Endothelial cell of hepatic sinusoid (primary cell): ENCODE results near the gene CCR5AS.
"Not testable (repeated sequence)": the region's sequence is repeated elsewhere in the genome, so short reads cannot be mapped to it uniquely, and the experiment has no call there.

Source experiments
- in situ Hi-C: cut with HindIII; loops from 2 replicates; pipeline ENCODE4 v1.10.0; 2017; ENCODE audit warnings: low sequenced_read_pairs

CCR5AS gene

DNA sequence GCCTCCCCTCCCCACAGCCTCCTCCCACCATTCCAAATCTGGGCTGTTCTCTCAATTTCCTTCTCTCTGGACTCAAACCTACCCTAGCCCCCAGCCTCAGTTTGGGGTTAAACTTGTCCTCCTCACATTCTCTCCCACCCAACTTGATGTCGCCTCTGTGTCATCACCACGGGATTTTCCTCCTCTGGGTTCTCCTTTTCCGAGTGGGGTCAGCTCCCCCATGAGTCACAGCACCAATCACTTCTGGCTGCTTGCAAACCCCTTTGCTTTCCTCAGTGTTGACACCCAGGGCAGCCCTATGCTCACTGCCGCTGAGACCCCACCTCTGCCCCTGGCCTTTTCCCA lies 451 bp downstream of the CCR5AS start:
- in situ Hi-C loops: loop anchor here (10.0 kb wide), 1 partner anchor 682 kb away; no protein-coding TSS in a partner anchor

- in situ Hi-C loops: loop anchor here (10.0 kb wide), 1 partner anchor 681 kb away; no protein-coding TSS in a partner anchor
Measured at GRCh38 chr3:46405301-46406019, 1.4 kb downstream of the CCR5AS start.

DNA sequence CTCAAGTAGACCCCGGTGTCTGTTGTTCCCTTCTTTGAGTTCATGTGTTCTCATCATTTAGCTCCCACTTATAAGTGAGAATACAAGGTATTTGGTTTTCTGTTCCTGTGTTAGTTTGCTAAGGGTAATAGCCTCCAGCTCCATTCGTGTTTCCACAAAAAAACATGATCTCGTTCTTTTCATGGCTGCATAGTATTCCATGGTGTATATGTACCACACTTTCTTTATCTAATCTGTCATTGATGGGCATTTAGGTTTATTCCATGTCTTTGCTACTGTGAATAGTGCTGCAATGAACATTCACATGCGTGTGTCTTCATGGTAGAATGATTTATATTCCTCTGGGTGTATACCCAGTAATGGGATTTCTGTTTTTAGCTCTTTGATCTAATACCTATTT lies 4.0 kb downstream of the CCR5AS start:
- in situ Hi-C loops: loop anchor here (10.0 kb wide), 1 partner anchor 678 kb away; no protein-coding TSS in a partner anchor

- in situ Hi-C loops: loop anchor here (10.0 kb wide), 1 partner anchor 677 kb away; no protein-coding TSS in a partner anchor
Measured at GRCh38 chr3:46401579-46401978, 5.3 kb downstream of the CCR5AS start.

DNA sequence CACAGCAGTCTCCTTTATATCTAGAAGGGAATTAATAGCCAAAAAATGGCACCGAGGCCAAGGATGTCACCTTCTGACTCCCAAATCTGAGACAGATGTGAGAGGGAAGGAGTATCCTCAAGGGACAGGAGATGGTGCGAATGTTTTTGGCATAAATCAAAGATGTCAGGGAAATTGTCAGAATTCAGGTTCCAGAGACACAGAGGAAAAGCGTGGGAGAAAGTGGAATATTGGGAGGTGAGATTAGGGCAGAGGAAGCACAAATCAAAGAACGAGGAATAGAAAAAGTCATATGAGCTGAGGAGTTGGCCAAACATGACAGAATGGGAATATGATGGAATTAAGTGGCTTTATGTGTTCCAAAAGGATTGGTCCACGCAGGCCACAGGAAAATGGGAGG lies 6.0 kb downstream of the CCR5AS start:
- in situ Hi-C loops: loop anchor here (10.0 kb wide), 1 partner anchor 676 kb away; no protein-coding TSS in a partner anchor

- in situ Hi-C loops: loop anchor here (10.0 kb wide), 1 partner anchor 675 kb away; no protein-coding TSS in a partner anchor
Measured at GRCh38 chr3:46400000-46400734, 6.7 kb downstream of the CCR5AS start.

GRCh38 chr3:46399557-46399956 lies 7.3 kb downstream of the CCR5AS start:
- in situ Hi-C loops: no loop called here

GRCh38 chr3:46399098-46399497 lies 7.8 kb downstream of the CCR5AS start:
- in situ Hi-C loops: no loop called here

GRCh38 chr3:46398186-46398955 lies 8.5 kb downstream of the CCR5AS start:
- in situ Hi-C loops: no loop called here

DNA sequence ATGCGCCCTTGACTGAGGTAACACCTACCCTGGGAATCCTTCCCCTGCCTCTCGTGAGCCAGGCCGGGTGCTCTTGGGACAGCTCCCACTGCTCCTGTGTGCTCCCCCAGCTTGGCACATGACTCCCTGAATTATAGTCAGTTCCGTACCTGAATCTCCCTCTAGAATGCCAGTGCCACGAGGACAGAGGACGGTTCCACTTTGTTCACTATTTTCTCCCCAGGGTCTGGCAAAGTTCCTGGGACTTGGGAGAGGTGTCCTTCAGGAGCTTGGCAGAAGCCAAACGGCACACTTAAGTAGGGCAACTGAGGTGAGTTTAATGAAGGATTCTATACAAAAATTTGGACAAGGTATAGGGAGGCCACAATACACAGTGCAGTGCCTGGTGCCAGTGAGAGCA lies 9.8 kb downstream of the CCR5AS start:
- in situ Hi-C loops: no loop called here

DNA sequence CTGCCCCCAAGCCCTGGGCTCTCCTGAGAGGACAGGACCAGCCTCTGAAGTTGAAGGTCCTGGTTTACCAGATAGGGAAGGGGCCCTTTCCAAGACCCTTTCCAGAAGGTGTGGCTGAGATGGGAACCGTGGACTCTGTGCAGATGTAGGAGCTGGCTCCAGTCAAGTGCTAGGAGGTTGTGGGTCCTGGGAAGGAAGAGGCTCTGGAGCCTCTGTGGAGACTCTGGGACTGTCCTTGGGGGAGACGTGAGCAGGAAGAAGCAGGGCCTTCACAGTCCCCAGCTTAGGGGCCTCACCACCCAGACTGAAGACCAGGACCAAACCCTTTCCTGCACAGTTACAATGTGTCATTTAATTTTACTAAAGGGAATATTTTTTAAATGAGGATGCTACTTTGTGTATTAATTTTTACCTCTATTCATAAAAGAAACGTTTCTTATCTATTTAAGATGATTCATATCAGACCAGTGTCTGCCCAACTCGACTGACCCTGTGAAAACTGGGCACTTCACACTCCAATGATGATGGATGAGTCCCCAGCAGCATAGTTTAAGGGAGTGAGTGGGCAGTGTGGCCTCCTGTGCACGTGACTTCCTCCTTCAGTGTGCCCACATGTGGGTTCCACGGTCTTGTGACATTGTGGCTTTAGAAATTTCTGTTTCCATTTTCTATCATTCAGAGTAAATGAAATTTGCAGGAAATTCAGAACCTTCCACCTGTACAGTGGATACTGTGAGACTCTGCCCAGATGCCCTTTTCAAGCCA lies 10.9 kb downstream of the CCR5AS start:
- in situ Hi-C loops: no loop called here

DNA sequence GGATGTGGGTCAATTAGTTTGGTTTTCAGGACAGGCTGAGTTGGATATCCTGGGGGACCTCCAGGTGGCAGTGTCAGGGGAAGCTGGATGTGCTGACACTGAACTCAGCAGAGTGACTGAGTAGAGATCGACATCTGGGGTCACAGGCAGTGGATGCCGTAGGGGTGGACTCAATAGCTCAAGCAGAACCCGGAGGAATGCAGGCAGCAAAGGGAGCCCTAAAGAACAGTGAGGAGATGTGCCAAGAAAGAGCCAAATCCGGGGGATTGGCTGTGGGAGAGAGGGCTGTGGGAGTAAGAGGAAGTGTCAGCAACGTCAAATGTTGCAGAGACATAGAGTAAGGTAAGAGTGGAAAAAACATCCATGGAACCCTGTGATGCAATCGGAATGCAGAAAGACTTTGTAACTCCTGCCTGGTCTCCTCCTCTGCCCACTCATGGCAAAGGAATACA lies 11.6 kb downstream of the CCR5AS start:
- in situ Hi-C loops: no loop called here

DNA sequence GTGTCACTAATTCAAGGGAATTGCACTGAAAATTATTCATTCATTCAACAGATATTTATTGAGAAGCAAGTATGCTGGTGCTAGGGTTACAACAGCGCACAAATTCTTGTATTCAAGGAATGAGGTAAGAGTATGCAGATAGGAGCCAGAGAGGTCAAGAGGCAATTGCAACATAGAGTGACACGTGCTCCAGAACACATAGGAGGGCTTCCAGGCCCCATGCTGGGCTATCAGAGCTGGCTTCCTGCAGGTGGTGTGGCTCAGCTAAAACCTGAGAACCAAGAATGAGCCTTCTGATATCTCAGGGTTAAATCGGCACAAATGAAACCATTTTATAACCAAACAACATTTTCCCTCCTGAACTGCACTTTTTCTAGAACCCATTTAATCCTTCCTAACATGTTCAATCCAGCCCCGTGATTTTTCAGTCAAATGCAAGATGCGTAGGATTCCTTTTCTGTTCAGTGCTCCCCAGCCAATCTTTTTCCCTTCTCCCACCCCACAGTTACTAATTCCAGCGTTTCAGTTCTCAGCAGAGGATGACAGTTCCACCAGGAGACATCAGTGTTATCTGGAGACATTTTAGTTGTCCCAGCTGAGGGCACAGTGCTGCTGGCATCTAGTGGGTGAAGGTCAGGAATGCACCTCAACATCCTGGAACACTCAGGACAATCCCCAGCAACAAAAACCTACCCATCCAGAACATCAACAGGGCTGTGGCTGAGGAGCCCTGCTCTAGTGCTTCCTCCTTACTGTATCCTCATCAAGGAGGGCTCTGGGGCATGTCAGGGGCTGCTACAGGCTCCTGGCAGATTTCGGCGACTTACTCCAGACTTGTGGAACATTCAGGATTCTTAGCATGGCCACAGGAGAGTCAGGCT lies 13.1 kb downstream of the CCR5AS start:
- in situ Hi-C loops: no loop called here

DNA sequence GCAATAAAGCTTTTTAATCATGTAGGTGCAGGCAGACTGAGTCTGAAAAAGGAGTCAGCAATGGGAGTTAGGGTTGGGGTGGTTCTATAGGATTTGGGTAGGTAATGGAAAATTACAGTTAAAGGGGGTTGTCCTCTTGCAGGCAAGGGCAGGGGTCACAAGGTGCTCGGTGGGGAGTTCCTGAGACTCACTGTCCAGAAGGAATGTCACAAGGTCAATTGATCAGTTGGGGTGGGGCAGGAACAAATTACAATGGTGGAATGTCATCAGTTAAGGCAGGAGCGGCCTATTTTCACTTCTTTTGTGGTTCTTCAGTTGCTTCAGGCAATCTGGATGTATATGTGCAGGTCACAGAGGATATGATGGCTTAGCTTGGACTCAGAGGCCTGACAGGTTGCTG lies 13.9 kb downstream of the CCR5AS start:
- in situ Hi-C loops: no loop called here

- in situ Hi-C loops: not testable (repeated sequence)
Measured at GRCh38 chr3:46391526-46391925, 15.3 kb downstream of the CCR5AS start.

DNA sequence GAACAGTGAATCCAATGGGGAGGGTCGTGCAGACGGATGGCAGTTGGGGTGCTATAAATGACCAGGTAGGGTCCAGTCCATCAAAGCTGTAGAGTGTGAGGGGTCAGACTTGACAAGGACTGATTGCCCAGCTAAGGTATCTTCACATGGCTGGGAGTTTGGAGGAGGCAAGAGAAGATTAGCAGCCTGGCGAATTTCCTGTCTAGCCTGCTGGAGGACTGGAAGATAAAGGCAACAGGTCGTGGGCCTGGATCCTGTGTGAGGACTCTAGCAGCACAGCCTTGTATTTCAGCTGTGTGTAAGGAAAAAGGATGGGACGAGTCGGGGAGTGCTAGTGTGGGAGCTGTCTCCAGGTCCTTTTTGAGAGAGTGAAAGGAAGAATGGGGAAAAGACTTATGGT lies 17.6 kb downstream of the CCR5AS start:
- in situ Hi-C loops: no loop called here

DNA sequence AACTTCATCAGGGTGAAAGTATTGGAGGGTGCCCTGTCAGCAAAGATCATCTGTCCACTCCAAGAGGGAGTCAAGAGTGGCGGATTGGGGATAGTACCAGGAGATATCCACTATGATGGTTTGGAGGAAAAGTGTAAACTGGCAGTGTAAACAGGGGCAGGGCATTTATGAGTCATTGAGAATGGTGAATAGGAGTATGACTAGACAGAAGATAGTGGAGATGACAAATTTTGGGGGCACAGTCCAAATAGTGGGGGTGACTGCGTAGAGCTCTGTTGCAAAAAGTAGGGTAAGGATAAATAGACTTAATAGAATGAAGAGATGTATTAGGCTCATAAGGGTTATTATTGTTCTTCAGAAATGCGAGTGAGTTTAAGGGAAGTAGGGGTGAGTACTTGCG lies 18.0 kb downstream of the CCR5AS start:
- in situ Hi-C loops: not testable (repeated sequence)

DNA sequence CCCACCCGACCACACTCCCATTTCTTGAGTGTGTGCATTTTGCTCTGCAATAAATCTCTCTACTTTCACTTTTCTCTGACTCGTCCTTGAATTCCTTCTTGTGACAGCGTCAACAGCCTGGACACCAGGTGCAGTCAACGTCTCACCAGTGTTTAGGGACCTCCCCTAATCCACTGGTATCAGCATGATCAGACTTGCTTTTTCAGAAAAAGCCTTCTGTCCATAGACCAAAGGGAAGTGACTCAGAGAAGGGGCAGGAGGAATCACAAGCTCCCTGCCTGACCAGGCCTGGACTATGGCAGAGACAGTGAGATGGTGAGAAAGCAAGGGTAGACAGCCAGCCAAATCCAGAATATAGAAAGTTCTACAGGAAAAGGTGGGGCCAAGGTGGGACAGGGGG lies 20.7 kb downstream of the CCR5AS start:
- in situ Hi-C loops: no loop called here

GRCh38 chr3:46383951-46384330 lies 22.9 kb downstream of the CCR5AS start:
- in situ Hi-C loops: loop anchor here (5.0 kb wide), 1 partner anchor 52 kb away; no protein-coding TSS in a partner anchor
